Ramos (cell line): ENCODE measurements around the gene OTP.

Experiments
- in situ Hi-C: fragments of 300-500 bp; cut with MboI; formaldehyde crosslinking; loops from one replicate; pipeline ENCODE4 v1.14.3; 2022; ENCODE audit warnings: low sequenced_read_pairs; ENCODE audit not compliant: unreplicated experiment

The OTP gene

DNA sequence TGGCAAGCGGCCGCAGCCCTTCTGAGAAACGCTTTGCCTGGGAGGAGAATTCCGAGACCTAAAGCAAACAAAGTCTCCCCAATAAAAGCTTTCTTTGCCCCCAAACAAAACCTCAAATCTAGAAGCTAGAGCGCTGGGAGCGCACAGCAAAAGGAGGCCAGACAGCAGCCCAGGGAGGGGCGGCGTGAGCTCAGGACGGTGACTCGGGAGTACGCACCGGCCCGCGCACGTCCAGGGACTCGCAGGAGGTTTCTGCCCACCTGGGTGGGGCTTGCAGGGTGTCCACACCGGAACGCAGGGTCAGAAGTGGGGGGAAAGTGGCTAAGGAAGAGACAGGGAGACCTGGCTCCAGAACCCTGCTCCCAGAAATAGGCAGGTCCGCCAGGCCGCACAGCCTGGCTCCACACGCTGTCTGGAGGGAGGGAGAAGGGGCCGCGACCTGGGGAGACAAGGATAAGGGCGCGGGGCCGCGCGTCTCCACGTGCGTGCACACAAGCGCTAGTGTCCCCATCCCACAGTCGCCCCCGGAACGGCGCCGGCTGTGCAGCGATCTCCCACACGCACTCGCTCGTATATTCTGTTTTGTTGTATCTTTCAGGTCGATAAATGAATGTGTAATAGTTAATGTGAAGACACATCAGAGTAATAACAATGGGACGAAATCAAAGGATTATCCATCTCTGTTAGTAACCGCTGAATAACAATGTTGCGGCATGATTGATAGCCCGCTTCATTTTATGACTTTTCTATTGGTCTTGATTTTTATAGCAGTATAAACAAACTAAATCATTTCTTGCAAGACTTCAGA is 2.3 kb upstream of the OTP start:
- in situ Hi-C loops = no loop called here

DNA sequence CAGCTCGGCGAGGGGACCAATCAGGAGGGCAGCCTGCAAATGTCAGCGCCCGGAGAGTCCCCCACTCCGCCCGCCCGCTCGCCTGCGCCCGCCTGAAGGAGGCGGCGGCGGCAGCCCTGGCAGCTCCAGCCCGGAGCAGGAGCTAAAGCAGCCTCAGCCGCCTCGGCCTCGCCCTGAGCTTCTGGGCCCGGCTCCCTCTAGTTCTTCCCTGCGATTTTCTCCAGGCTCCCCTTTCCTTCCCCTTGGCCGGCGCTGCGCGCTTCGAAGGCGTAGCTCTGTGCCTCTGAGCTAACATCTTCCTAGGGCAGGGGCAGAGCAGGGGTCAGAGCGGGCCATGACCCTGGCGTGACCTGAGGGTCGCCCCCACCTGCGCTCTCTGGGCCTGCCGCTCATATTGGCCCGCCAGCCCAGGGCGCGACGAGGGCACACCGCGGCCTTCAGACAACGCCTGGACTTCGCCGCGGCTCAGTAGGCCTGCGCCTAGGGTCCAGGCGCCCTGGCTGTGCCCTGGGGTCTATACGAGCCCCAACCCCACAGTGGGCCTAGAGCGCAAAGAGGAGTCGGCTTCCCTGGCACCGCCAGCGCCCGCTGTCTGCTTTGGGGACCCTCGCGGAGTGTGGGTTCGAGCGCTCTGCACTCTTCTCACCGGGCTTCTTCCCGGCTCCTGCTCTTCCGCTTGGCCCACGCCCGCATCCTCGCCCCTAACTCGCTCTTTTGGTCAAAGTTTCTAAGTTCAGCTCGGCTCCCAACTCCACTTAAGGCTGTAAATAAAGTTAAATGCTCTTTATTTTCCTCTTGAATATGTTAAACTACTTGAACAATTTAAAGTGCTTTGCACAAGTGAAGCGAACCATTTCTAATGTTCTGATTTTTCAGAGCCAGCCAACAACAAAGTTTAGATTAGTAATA is 504 bp upstream of the OTP start:
- in situ Hi-C loops = no loop called here

DNA sequence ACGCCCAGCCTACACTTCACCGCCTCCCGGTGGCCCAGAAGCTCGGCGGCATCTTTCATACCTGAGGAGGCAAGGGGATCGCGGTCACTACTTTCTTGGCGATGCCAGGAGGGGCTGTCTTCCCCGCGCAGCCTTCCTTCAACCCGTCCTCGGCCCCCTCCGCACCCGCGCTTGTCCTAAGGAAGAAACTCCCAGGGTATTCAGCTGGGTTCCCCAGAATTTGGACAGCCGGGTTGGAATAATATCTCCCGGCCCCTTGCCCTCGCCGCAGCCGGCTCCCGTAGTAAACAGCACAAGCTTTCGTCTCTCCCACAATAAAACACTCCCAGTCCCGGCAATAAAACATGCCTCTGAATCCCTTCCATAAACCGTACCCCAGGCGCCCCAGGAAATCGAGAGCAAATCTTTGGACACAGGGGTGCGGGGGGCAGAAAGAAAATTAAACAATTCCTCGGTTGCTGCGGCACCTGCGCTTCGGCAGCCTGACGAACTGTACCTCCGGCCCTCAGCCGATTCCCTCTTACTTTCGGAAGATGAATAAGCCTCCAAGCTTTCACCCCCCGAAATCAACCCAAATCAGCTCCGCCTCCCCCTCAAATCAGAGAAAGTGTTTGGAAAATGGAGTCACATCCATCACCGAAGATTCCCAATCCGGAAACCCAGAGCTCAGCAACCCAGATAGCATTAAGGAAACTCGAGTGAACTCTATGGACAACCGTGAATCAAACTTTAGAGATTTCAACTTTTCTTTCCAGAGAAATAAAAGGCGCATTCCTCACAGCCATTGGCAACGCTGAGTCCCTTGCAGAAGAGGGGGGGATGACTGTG is 1.1 kb downstream of the OTP start:
- in situ Hi-C loops = no loop called here

DNA sequence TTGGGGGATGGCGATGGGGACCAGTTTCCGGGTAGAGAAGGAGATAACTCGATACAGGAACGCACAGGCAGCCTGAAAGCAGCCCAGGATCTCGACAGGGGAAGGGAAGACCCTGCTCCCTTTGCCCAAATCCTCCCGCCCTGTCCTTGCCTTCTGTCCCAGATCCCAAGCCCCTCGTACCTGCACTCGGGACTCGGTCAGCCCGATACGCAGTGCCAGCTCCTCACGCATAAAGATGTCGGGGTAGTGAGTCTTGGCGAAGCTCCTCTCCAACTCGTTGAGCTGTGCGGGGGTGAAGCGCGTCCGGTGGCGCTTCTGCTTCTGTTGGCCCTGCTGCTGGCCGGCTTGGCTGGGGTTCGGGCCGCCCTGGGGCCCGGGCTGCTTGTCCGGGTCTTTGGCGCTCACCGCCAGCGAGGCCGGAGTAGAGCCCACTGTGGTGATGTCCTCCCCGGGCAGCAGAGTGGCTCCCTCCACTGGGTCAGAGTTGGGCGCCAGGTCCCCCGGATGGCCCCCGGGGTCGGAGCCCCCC is 1.8 kb downstream of the OTP start:
- in situ Hi-C loops = no loop called here

DNA sequence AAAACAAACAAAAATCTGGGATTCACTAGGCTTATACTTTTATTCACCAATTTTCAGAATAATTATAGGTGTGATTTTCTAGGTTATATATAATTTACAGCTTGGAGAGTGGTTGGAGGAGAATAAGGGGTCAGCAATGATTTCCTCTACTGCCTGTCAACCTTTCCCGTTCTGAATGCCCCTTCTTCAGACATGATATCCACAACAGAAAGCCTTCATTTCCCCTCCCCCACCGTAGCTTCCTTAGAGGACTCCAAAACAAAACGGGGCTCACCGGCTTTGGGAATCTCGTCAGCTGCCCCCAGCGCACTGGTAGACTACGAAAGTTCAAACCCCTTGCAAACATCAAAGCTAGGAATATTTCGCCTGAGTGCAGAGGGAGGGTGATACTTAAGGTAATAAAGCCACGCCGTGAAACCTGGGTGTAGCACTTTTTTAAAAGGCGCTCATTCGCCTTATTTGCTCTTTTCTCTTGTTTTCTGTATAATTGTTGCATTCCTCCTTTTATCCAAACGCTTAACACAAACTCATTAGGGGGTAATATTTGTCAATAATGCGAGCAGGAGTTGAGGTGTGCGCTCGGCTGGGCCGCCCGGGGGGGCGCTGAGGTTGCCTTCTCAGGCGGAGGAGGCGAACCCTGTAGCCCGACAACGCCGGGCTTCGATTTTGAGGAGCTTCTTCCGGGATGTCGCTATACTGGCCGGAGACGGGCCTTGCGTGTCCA is 2.4 kb downstream of the OTP start:
- in situ Hi-C loops = no loop called here

DNA sequence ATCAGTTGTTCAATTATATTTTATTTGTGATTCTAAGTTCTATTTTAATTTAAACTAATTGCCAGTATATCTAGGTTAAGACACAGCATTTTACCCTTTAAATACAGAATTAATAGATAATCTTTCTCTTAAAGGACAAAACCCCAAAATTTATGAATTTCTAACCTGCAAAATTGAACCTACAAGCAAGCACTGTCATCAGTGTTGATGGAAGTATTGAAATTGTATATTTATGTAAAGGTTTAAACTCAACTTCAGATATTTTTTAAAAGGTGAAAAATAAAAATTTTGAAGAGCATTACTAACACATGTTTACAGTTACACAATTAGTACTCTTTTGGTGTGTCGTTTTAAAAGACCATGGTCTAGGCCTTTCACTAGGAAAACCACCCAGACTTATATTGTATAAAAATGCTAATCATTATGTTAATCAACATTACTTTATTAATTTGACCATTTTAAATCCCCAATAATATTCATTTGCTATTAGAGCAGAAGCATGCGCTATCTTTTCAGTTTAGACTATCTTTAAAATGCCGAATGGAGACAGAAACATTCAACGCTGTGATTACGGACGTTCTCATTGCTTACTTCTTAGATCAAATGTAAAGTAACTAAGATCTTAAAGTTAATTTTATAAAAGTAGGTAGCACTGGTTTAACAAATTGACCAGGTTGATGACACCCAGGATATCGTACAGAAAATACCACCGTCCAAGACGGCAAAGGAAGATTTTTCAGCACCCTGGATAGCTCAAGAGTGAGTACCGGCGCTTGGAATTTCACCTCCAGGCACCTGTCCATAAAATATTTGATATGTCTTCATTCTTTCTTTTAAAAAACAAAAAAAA is 3.2 kb downstream of the OTP start:
- in situ Hi-C loops = no loop called here

DNA sequence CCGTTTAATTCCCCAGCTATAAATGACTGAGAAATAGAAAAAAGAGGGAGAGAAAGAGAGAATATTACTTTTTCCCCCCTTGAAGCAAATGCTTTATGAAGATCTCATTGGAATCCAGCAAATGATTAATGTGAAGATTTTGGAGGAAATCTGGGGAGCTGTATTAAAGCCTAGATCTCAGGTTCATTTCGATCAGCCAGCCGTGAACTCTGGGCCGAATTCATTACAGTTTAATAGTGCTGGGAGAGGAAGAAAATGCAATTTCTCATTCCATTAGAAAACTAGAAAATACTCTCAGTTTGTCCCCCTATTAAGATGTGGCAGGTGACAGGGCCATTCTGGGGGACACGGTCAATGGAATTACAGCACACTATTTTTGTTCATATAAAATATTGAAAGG is 4.8 kb downstream of the OTP start:
- in situ Hi-C loops = no loop called here

DNA sequence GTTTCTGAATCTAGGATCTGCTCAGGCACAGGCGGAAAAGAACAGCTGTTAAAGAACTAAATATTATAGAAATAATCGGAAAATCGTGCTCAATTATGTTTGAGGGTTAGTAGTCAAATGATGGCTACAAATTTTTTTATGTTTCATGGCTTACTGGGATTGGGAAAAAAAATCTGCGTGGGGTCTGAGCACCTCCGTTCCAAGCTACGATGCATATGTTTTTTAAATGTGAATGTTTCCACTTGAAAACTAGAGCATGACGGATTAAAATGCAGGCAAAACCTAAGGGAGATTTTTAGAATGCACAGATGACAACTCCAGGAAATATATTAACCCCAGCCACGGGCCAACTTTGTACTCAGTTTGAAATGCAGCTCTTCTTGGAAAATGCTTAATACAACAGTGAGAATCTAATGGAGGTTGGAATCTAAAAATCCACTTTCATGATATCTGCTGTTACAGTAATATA is 5.3 kb downstream of the OTP start:
- in situ Hi-C loops = no loop called here

DNA sequence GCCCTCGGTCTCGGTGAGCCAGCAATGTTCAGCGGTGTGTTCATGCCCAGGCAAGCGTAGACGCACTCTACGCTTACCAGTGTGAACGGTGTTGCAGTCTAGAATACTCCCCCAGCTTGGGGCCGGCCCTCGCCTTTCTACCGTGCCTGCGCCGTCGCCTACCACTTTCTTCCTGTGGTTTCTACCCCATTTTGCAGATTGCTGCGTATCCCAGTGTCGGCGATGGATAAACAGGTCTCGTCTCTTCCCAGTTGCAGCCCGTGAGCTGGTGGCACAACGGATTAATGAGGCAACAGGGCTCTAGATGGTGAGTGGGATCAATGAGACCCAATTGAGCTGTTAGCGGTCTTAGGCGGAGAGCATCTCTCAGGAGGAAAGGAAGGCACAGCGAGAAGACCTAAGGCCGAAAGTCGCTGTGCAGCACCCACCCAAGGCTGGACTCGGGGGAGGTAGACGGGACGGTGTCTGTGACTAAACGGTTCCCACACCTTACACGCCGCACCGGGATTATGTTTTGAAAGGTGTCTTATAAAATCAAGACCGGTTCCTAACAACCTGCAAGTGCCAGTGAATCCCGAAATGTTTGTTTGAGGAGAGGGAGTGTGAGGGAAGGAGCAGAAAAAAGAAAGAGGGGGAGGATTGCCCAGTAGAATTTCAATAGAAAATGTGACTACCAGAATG is 5.8 kb downstream of the OTP start:
- in situ Hi-C loops = no loop called here

DNA sequence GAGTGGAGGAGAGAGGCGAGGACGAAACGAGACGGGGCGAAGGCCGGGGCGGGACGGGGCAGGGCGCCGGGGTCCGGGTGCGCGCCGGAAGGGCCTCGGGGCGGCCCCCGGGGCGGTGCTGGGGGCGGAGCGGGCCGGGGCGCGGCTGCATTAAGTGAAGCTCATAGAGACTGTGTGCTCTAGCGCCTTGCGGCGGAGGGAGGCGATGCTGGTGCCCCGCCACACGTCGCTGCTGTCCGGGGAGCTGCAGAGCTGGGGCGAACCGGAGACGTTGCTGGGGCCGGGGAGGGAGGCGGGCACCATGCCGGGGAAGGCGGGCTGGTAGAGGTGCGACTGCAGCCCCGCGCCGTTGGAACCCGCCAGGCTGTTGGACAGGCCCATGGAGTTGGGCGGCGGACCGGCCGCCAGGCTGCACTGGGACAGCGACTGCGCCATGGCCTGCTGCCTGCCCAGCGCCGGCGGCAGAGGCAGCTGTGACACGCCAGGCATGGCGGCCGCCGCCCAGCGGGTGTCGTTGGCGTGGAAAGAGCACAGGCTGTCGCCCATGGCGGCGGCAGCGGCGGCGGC is 8.3 kb downstream of the OTP start:
- in situ Hi-C loops = no loop called here

DNA sequence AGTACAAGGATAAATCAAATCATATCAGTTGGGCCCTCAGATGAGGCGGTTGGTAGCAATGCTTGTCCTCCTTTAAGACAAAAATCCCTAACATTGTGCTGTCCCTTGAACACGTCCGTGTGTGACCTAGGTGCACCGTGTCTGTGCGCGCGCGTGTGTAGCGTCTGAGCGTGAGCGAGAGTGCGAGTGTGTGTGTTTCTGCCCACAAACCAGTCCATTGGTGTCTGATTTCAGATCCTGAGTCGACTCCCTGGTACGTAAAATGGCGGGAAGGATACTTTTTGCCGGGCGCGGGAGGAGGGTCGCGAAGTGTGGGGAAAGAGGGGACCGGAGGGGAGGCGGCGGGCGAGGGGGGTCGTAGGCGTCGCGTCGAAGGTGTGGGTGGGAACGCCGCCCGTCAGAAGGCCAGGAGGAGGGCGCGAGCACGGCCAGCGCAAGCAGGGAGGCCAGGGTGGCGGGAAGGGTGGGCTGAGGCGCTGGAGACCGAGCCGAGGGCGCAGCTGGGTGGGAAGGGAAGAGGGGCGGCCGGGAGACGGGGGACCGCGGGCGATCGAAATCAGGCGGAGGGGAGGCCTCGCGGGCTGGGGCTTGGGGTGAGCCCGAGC is 8.9 kb downstream of the OTP start:
- in situ Hi-C loops = no loop called here

DNA sequence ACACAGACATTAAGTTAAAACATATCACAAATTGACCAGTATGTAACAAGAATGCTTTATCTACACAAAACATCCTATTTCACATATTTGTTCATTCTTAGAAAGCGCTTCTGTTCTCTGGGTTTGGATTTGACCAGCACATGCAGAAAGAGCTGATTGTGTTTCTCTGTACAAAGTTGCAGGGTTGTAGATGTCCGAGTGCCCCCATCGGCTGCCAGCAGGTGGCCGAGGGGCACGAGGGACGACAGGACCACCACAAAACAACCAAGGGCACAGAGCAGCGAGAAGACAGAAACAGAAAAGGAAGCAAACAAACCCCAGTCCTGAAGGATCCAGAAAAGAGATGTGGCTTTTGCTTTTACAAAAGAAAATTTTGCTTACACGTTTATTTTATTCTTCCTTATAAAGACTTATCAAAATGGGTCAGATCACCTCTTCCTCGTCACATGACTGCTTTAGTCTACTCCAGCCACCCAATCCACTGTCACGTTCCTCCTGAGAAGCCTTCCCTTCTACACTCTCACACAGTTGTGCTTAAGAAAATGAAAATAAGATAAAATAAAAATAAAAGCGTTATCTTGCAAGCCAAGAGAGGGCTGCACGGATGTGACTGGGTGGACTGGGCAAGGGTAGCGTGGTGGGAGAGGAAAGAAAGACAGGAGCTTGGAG is 9.5 kb downstream of the OTP start:
- in situ Hi-C loops = no loop called here

DNA sequence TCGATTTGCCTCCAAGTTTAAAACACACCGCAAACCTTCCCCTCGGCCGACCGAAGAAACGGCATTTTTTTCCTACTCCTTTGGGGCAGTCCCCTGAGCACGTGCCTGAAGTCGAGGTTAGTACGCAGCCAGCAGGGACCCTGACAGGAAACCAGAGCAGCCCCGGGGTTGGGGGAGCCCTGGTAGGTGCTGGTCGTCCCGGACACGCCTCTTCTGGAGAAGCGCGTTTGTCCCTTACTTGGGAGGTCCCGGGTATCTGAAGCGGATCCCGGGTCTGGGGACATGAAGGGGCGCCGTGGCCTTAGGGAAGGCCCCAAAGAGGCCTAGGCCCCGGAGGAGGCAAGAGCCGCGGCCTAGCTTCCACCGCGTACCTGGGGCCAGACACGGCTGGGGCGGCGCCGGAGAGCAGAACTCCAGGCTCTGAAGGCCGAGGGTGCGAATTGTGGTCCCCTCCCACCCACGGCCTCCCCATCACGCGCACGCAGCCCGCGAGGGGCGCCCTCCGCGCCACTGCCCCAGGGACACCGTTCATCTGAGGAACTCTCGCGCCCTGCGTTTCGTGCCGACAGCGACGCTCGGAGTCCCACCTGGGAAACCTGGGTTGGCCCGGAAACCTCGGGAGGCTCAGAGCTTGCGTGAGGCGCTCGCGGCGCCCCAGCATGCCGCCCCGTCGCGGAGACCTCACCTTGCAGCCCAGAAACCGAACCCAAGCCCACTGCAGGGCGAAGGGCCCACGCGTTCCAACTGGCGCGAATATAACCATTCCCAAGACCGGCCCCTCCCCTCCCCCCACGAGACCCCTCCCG is 10.4 kb downstream of the OTP start:
- in situ Hi-C loops = no loop called here

DNA sequence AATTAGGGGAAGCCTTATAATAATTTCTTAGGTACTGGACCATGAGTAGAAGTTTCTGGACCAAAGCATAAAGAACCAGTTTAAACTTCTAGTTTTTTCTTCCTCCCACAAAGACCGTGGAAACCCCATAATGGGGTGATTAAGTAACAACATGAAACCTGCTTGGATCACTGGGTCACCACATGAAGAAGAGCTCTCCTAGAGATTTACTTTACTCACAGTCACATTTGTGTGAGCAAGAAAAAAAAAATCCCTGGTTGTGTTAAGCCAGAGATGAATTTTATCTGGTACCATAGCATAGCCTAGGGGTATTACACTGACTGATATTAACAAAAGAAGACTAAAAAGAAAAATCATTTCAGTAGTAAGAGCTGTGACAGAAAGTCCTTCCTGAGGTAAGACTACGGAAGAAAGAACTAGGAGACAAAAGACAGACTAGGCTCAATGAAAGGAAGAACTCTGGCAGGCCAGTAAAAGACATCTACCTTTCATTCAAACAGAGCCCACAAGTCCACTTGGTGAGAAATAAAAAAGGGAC is 15.2 kb downstream of the OTP start:
- in situ Hi-C loops = no loop called here

DNA sequence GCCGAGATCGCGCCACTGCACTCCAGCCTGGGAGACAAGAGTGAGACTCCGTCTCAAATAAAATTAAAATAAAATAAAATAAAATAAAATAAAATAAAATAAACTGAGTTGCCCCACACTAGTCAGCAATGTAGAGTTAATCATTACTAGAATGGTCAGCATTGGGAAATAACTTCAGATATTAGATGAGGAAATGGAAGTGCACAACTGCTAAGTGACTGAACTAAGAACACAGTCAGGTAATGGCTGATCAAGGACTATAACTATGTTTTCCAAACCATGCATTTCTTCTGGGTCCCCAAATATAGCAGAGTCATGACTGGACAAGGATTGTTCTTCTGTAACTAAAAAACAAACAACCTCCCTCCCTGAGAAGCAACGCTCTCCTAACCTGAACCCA is 17.1 kb downstream of the OTP start:
- in situ Hi-C loops = no loop called here

DNA sequence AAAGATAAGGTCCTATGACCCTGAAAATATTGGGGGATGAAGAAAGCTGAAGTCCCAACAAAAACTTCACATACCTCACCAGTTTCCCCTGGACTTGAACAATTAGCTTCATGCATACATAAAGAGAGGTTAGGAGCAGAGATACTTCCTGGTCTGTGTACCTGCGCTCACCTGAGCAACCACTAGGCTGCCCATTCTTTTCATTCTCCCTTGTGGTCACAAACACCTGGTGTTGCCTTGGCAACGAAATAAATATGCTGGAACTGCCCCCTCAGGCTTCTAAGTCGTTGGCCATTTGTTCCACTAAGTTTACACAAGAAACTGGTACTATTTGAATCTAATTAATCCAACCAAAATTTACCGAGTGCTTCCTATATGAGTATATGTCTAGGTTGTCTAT is 18.1 kb downstream of the OTP start:
- in situ Hi-C loops = no loop called here
